AG09319 (cell line): Measurements from ENCODE around the gene ZNF366.

ENCODE experiments used
- DNase-seq: peaks from one replicate; pipeline ENCODE4 v3.0.0-alpha.2; 2010; ENCODE audit warnings: low read depth; ENCODE audit errors: extremely low read depth
- CTCF ChIP-seq: IDR thresholded peaks from 2 replicates; pipeline ENCODE4 v1.5.1; 2011; ENCODE audit warnings: low read depth, mild to moderate bottlenecking, inconsistent platforms, low read length, moderate library complexity

ZNF366 gene

DNA sequence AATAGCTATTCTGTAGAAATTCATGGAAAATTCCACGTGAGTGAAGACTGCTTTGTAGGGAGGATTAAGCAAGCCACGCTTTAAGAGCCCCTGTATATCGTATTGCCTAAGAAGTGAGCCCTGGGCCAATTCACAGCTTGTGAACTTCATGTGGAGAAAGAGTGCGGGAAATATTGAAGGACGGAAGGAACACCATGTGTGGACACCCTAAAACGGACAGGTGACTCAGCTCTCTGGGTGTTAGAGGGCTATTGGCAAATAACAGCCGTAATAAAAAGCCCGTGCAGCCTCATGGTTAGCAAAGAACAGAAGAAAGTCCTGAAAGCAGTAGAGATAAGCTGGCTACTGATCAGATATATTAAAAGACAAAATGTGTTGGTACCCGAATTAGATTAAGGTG, 26.4 kb downstream of the ZNF366 start:
- no peak for TF ChIP-seq CTCF
- DNase-seq: no peak

GRCh38 chr5:72479921-72480320, 27.3 kb downstream of the ZNF366 start:
- TF ChIP-seq CTCF: no peak
- no peak for DNase-seq

DNA sequence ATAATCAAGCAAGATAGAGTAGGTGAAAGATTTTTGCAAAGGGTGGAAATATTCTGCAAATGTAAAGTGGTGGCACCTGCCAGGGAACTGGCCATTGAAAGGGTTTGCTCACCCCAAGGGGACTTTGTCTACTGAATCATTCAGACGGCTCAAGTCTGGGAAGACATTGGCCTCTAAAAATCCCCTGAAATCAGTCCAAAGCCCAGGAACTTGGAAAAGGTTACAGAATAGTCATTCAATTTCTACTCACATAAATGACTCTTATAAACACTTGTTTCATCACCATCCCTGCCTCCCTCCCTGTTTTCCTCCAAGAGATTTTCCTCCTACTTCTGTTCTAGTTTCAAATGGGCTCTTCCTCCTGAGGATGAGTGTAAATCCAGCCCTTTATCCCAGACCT, 28.5 kb downstream of the ZNF366 start:
- TF ChIP-seq CTCF: no peak
- DNase-seq: no peak

GRCh38 chr5:72478276-72478675, 28.9 kb downstream of the ZNF366 start:
- TF ChIP-seq CTCF: no peak
- DNase-seq: no peak

- TF ChIP-seq CTCF: no peak
- DNase-seq: no peak
Measured at GRCh38 chr5:72477644-72478043, 29.6 kb downstream of the ZNF366 start.

- no peak for TF ChIP-seq CTCF
- no peak for DNase-seq
Measured at GRCh38 chr5:72477176-72477575, 30.0 kb downstream of the ZNF366 start.

DNA sequence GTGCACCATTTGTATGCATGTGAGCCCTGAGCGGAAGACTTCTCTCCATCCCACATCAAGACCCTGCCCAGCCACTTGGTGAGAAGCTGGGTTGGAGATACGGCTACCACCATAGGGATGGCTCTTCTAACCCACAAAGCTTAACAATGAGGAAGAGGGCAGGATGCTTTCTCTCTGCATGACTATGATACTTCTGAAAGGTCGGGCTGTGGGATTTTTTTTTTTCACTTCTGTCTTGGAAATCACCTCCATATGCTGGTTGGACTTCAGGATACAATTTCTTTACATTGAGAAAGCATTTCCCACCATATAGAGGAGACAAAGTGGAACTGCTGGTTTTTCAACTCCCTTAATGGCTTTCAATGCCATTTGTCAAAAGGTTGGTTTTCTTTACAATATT, 30.5 kb downstream of the ZNF366 start:
- no peak for TF ChIP-seq CTCF
- no peak for DNase-seq
